RCC 7860 (cell line): Measurements from ENCODE around the gene SLC9A4.

ENCODE experiments used
- DNase-seq: peaks from one replicate; pipeline ENCODE4 v3.0.0-alpha.2; 2015; ENCODE audit warnings: low spot score
- FAIRE-seq: peaks from 2 replicates; lab custom pipeline; 2012; peaks lifted over from hg19 to GRCh38; lab: Jason Lieb, UNC

Gene SLC9A4

DNA sequence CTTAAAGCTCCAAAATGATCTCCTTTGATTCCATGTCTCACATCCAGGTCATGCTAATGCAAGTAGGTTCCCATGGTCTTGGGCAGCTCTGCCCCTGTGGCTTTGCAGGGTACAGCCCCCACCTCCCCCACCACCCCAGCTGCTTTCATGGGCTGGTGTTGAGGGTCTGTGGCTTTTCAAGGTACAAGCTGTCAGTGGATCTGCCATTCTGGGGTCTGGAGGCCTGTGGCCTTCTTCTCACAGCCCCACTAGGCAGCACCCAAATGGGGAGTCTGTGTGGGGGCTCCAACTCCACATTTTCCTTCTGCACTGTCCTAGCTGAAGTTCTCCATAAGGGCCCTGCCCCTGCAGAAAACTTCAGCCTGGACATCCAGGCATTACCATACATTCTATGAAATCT lies 19.0 kb downstream of the SLC9A4 start:
- DNase-seq, result no peak
- FAIRE-seq, result no peak

DNA sequence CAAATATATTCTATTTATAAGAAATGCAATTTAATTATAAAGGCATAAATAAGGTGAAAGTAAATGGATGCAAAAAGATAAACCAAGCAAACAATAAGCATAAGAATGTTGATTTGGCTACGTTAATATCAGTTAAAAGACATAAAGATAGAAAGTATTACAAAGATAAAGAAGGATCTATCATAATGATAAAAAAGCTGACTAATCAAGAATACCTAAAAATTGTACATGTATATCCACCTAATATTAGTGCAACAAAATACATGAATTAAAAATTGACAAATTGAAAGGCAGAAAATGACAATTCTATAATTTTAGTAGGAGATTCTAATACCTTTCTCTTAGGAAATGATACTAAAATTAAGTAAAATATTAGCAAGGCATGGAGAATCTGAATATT lies 21.5 kb downstream of the SLC9A4 start:
- FAIRE-seq, result no peak

DNA sequence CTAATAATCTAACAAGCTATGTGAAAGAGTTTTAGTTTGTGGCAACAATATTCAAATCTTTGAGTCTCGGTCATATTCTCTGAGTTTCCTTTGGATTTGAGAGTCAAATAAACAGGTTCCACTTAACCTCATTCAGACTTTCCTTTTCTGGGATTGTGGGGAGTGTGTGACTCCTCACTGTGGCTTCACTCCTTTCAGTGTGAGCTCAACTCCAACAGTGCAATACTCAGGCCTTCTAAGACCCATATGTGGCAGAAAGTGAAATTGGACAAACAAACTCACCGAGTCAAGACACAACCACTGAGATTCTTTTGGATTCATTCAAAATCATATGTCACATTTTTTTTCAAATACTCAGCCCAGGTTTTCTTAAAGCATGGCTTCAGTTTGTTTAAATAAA lies 25.4 kb downstream of the SLC9A4 start:
- FAIRE-seq, result no peak
- DNase-seq, result no peak

More for the DNA sequence above, 21.5 kb downstream of the SLC9A4 start:
- DNase-seq, result no peak

- FAIRE-seq (no peak), DNase-seq (no peak)
Observed at GRCh38 chr2:102499558-102499957, 26.5 kb downstream of the SLC9A4 start.

DNA sequence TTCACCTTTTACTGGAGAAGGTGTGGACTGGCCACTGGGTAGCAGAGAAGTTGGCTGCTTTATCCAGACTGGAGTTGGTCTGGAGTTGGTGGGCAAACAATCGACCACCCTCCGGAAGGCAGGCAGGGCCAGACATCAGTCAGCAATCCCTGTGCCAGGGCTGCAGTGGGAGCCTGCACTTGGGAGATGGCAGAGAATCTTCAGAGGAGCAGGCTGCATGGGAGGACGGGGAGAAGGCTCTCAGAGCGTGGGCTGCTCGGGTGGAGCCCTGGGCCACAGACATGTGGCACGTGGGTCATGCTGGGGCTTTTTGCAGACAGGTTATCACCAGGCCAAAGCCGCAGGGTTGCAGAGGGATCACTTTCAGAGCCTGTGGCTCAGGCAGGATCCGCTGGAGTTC lies 29.6 kb downstream of the SLC9A4 start:
- FAIRE-seq (no peak), DNase-seq (no peak)

DNA sequence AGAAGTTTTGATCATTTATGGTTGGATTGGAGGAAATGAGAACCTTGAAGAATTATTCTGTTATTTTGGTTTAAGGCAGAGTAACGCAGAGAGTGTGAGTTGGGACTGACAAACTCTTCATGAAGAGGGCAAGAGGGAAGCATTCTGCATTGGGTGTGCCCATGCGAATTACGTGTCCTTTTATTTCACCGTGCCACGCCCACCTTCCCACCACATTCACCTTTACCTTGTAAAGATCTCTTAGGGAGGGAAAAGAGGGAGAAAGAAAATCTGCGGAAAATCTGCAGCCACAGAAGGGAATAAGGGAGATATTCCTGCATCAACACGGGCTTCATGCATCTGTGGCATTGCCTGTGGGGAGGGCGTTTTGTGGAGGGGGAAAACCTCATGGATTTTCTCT lies 31.8 kb downstream of the SLC9A4 start:
- DNase-seq (no peak), FAIRE-seq (no peak)

GRCh38 chr2:102505290-102505689 lies 32.3 kb downstream of the SLC9A4 start:
- no peak for DNase-seq
- no peak for FAIRE-seq

DNA sequence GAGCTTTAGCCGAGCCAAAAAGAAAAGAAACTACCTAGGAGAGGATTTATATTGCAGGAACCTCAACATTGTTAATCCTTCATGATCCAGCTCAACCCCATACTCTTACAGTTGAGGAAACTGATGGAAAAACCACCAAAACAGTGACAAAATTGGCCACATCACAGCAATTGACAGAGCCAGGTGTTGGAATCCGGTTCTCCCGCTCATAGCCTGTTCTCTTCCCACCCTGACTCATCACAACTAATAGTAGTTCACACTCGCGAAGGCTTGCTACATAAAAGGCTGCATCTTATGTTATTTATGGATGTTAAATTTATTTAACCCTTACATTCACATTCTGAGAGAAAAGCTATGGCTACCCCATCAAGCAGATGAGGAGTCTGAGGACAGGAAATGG lies 33.7 kb downstream of the SLC9A4 start:
- FAIRE-seq, result no peak
- DNase-seq, result no peak

DNA sequence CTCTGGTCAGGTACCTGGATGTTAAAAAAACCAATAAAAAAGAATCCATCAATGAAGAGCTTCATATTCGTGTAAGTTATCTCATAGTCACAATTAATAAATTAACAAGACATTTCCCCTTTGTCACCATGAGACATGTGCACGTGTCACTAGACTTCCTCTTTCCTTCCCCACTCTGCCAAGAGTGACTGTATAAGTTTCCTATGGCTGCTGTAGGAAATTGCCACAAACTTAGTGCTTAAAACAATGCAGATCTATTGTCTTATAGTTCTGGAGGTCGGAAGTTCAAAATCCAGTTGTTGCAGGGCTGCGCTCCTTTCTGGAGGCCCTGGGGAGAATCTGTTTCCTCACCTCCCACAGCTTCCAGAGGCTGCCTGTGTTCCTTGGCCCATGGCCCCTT lies 35.8 kb downstream of the SLC9A4 start:
- DNase-seq (no peak), FAIRE-seq (no peak)

- FAIRE-seq (no peak), DNase-seq (peak; percentile 22)
Observed at GRCh38 chr2:102509749-102510148, 36.7 kb downstream of the SLC9A4 start.

DNA sequence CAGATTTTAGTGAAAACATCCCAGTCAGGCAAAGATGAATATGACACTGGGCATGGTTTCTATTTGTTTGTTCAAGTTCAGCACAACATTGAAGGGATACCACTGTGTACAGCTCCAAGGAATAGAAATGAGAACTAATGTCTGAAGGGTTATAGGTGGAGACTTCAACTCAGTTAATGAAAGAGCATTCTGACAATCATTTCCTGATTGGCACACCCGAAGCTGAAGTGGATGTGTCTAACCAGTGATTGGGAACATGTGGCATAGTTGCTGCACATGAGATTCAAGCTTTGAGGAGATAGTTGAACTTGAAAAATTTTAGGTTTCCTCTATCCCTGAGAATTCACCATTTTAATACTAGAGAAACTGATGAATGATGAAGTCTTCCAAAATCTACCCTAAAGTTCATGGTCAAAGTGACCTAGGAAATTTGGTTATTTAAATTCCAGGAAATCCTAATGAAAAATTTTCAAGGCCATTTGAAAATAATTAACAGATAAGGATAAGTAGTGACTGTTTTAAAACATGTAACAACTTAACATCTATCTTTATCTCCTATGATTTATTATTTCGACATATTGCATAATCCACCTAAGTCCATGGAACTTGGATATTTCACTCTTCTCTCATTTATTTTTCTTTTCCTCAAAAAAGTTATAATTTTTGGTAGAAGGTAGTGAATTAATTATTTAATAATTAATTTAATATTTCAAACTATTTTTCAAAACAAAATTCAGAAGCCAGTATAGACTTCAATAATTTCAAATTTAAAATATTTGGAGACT lies 38.0 kb downstream of the SLC9A4 start:
- no peak for FAIRE-seq

DNA sequence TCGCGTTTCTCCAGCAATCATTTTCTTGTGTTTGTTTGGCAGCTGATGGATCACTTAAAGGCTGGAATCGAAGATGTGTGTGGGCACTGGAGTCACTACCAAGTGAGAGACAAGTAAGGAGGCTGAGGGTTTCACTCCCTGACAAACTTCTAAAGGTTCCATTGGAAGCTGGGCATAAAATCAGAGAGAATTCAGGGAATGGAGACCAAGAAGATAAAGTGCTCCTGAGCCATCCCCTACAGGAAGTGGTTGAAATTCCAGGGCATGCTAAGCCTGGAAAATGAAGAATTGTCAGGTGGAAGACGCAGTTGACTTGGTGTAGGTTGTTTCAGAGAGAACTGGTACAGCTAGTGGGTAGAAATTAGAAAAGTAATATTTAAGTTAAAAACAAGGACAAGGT lies 39.1 kb downstream of the SLC9A4 start:
- DNase-seq, result no peak
- no peak for FAIRE-seq

More for the DNA sequence above, 38.0 kb downstream of the SLC9A4 start:
- no peak for DNase-seq

GRCh38 chr2:102513355-102513939 lies 40.4 kb downstream of the SLC9A4 start:
- no peak for FAIRE-seq
- no peak for DNase-seq

DNA sequence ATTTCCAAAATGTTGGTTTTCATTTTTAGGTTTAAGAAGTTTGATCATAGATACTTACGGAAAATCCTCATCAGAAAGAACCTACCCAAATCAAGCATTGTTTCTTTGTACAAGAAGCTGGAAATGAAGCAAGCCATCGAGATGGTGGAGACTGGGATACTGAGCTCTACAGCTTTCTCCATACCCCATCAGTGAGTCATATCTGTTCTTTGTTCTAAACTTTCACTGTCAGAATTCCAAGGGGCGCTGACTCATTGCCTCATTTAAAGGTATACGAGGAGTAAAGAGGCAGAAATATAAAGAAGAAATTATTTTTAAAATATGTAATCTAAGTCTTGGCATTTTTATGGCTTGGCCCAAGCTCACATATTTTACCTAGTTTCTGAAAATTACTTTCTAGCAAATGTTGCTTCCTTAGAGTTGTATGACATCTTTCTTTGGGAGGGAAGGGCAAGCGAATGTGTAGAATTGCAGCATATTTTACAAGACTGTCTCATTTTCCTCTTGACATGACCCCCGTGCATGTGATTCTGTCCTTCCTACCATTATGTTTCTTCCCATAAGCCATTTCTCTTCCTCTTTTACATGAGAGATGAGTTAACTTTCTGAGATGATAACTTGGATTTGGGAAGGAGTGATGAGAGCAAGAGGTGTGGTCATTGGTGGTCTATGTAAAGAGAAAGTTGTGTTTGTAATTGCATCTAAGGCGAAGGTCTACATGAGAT lies 41.2 kb downstream of the SLC9A4 start:
- FAIRE-seq (peak; percentile 95), DNase-seq (peak; percentile 76)

GRCh38 chr2:102515851-102516250 lies 42.8 kb downstream of the SLC9A4 start:
- no peak for DNase-seq
- FAIRE-seq, result no peak

DNA sequence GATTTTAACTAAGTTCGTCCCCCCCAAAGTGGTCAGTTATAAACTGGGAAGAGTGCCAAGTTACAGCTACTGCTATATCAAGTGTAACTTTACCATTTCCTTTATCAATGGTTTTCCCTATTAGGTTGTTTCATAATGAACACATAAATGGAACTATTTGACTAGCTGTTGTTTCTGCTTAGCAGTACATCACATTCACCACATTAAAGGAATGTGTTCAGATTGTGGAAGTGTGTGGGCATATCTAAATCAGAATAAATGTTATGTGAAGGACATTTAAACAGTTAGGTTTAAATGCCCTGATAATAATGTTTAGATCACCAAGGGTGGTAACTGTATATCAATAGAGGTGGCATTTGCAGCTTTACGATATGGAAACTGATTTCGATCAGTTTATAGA lies 45.1 kb downstream of the SLC9A4 start:
- DNase-seq (no peak), FAIRE-seq (no peak)

DNA sequence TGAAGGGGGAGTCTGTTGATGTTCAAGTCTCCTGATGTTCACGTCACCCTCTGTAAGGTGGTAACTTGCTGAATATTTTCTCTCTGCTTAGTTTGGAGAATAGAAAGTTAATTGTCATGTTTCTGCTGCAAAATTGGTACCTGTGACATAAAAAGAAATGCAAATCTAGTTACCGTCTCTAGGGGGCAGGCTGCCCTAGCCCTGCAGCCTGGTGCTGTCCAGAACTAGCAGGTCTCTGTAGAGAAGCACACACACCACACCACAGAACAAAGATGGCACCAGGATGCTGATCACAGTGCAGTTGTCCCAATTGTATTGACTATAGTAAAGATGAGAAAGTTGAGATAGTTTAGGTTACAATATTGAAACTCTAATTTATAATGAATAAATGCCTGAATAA lies 47.0 kb downstream of the SLC9A4 start:
- DNase-seq, result no peak
- no peak for FAIRE-seq

- no peak for DNase-seq
- no peak for FAIRE-seq
Observed at GRCh38 chr2:102520801-102521200, 47.8 kb downstream of the SLC9A4 start.

- DNase-seq (no peak), FAIRE-seq (no peak)
Observed at GRCh38 chr2:102522162-102522561, 49.1 kb downstream of the SLC9A4 start.

- DNase-seq, result no peak
- FAIRE-seq, result no peak
Observed at GRCh38 chr2:102522890-102523289, 49.9 kb downstream of the SLC9A4 start.

DNA sequence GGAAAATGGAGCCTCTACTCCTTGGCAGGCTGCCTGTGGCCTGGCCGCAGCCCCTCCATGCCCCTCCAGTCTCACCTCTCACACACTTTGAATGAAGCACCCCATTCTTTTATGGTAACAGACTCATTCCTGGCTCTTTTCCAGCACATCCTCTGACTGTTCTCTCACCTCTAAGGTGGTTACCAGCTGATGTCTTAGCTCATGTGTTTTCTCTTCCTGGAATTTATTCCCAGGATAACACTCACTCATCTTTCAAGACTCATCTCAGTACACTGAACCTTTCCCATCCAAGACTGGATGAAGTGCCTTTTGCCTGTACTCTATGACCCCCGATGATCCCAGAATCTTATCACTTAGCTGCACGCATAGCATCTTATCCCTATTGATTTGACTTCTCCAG lies 50.6 kb downstream of the SLC9A4 start:
- no peak for DNase-seq
- FAIRE-seq, result no peak

DNA sequence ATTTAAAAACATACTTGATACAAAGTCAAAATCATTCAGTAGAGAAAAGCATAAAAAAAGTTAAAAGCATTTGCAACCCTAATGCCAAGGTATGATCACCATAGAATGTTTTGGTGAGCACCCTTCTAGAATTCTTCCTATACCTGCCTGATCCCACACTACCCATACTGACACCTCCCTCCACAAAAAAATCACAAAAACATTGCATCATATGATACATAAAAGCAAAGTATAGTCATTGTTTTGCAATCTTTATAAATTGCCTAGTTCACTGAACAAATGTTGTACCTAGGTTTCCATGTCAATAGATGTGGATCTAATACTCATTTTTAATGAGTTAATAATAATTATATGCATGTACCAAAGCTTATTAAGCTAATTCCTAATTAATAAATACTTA lies 54.1 kb downstream of the SLC9A4 start:
- no peak for DNase-seq
- no peak for FAIRE-seq
